HG02759 (cell line): ENCODE measurements around the gene BUD13.
"Not testable (repeated sequence)": the region's sequence is repeated elsewhere in the genome, so short reads cannot be mapped to it uniquely, and the experiment has no call there.

ENCODE experiments used
- ATAC-seq: cut with Tn5 transposase; IDR thresholded peaks from one replicate; pipeline ENCODE4 v1.9.1; 2021; ENCODE audit warnings: mild to moderate bottlenecking, moderate library complexity; ENCODE audit not compliant: unreplicated experiment

The BUD13 gene

DNA sequence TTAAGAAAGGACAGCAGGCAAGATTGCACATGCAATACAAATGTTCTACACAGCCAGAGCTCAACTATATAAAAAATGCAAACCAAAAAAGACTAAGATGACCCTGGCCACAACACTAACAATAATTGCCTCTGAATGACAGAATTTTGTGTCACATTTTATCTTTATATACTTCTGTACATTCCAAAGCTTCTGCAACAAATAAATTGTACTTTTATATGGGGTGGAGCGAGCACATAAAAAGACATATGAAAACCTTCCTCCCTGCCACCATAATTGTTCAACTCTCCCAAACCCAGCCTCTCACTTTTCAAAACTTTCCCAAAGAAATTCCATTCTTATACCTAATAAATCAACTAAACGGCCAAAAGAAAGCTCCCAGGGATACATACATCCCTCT, 10.7 kb downstream of the BUD13 start:
- no peak for ATAC-seq

DNA sequence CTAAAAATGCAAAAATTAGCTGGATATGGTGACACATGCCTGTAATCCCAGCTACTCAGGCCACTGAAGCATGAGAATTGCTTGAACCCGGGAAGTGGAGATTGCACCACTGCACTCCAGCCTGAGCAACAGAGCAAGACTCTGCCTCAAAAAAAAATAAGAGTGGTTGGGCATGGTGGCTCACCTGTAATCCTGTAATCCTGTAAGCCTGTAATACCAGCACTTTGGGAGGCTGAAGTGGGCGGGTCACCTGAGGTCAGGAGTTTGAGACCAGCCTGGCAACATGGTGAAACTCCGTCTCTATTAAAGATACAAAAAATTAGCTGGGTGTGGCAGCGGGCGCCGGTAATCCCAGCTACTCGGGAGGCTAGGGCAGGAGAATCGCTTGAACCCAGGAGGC, 16.7 kb downstream of the BUD13 start:
- not testable (repeated sequence) for ATAC-seq

DNA sequence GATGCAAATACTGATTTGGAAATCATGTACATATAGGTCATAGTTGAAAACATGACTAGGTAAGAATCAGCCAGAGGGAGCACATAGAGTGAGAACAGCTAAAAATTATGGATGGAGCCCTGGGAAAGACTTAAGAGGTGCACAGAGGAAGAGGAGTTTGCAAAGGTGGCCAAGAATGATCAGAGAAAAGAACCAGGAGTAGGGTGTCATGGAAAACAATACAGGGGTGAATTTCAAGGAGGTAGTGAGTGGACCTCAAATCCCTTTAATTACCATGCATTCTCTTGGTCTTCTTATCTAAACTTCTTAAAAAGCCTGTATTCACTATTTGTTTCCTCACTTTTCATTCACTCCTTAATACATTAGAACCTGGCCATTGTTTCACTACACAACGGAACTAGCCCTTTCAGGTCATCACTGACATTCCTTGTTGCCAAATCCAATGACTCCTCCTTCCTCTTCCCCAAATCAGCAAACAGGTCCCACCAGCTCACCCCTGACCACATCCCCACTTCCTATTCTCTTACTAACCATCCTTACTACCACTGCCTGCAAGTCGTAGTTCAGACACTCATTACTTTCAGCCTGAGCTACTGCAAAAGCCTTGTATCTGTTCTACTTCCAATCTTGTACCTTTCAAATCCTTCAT, 22.6 kb downstream of the BUD13 start:
- ATAC-seq, result no peak

DNA sequence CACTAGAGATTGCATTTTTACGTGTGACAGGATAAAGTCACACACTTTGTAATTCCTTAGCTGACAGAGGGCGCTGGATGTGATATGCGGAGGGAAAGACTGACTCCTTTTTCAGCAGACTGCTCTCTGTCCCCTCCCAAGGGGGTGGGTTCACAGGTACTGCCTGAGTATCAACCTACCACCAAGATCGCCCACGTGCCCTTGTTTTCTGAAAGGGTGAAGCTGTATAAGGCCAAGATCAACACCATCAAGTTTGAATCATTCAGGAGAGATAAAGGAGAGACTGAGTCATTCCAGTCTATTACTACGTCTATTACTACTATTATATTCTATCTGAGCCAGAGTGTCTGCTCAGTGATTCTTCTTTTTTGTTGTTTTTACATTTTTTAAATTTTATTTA, 30.7 kb downstream of the BUD13 start:
- ATAC-seq, result no peak

DNA sequence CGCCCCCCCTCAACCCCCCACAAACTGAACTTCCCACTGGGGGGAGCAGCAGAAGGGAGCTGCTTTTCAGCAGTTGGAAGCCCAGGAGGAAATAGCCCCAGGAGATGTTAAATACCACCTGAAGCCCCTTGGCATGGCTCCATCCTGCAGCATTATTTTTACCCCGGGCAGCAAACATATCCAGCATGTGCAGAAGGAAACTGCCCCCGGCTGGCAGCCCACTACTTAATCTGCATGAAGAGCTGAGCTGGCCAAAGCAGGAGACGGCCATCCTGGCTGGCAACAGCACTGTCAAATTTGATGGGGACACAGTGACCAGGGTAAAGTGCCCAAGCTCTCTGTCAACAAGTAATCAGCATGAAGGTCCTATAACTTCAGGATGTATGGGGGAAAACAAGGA, 32.0 kb downstream of the BUD13 start:
- no peak for ATAC-seq

DNA sequence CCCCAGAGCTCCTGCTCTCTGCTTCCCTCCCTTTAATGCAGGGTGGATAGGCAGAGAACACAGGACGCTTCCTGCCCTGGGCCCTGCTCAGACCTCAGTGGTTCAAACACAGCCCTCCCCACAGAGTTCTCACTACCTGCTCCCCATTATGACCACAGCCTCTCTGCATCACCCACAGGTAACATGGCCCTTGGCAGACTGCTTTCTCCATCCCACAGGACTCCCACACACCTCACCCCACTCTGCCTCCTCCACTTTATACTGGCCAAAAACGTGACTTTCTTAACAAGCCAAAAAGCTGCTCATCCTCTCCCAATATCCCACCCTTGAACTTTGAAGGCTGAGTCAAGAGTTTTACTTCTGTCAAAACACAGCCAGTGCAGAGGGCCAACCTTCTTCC, 33.8 kb downstream of the BUD13 start:
- no peak for ATAC-seq

DNA sequence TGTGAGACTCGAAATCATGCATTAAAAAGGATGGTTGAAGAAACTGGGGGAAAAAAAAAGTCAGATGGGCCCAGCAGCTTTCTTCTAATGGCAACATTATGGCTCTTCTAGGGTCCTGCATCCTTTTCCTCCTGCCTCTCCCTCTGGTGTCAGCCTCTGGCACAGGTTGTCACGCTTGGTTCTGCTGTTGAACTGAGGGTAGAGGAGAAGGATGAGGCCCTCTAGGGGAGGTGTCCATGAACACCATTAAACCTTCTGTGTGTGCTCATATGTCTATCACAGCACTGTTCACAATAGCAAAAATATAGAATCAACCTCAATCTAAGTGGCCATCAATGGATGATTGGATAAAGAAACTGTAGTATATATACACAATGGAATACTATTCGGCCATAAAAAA, 36.0 kb downstream of the BUD13 start:
- no peak for ATAC-seq

DNA sequence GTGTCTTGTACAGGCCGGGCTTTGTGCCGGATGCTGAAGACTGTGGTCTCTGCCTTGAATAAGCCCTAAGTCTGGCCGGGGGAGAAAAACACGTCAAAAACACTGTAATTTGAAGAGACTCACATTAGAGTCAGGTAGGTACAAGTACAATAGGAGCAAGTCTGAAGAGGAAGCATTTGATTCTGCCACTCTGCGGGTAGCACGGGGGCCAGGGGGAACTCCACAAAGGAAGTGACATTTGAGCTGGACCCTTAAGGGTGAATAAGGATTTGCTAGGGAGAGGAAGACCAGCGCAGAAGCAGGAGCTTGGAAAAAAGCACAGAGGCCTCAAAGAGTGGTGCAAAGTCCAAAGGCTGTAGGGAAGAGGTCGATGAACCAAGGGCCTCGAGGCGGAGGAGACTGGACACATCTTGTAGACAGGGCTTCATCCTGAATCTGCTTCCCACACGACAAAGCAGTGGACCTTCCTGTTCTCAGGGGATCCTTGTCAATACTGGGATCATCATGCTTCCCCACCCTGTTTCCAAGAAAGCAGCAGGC, 38.7 kb downstream of the BUD13 start:
- no peak for ATAC-seq

DNA sequence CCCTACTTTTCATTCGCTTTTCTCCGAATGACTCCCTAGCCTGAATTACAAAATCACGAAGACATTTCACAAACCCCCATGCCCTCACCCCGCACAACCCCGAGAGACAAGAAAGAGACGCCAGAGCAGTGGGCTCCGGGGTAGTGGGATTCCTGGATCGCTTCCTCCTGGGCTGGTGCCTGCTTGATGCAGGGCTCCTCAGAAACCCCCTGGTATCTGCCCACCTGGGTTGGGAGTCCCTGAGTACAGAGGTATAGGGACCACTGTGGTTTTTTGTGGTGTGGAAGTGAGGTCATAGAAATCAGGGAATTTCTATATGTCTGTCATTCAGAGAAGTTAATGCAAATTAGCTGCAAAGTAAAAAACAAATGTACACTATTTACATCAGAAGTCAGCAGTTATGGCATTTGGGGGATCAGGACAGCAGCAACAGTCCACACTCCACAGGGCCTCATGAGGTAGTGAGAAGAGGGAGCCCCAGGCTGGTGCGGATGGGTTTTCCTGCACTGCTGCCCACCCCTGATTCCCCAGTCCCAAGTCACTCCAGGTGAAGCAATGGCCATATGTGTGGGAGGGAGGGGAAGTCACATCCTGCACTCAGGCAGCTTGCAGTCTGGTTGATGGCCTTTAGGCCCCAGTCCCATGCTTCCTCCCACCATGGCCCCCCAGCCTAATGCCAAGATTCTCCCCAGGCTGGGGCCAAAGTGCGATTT, 39.6 kb downstream of the BUD13 start:
- peak; percentile 32 for ATAC-seq

DNA sequence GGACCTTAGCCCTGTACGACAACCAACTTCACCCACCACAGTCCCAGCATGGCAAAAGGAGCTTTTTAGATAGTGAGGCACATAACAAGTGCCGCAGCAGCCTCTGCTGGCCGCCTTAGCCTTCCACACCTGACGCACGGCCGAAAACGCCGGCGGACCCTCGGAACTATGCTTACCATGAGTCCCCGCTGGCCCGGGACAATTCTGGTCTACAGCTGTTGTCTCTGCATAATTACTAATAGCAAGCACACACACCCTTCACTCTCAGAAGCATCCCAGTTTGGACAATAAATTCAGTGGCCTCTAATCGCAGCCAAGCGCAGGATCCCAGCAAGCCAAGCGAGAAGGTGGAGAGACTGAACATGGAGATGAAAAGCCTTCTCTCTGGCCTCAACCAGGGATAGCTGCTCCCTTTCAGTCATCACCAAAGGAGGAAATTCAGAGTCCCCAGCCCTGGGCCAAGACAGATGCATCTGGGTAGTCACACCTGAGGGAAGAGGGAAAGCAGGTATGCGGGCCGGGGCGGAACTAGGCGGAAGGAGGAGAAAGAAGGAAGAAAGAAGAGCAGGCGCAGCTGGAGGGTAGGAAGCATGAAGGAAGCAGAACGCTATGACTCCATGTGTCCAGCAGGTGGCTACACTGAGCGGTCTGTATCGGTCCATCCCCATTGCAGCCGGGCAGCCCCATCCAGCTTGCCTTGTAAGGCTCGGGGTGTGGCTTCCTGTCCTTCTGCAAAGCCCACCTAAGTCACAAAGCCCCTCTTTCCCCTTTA, 40.3 kb downstream of the BUD13 start:
- peak; percentile 80 for ATAC-seq

DNA sequence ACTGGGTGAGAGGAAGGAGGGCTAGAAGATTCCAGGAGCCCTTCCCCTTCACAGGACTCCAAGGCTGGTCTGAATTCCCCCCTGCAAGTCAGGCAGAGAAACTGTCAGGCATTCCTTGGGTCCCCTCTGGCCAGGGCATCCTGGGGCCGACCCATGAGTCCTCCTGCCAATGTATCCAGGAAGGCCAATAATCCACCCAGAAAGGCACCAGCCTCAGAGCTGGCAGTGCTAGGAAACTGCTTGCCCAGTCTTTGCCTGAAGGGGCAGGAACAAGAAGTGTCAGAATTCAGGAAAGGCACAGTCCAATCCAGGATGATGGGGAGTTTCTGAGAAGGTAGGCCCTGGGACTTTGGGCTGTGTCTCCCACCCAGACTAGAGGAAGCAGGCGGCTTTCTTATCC, 41.0 kb downstream of the BUD13 start:
- ATAC-seq, result no peak

DNA sequence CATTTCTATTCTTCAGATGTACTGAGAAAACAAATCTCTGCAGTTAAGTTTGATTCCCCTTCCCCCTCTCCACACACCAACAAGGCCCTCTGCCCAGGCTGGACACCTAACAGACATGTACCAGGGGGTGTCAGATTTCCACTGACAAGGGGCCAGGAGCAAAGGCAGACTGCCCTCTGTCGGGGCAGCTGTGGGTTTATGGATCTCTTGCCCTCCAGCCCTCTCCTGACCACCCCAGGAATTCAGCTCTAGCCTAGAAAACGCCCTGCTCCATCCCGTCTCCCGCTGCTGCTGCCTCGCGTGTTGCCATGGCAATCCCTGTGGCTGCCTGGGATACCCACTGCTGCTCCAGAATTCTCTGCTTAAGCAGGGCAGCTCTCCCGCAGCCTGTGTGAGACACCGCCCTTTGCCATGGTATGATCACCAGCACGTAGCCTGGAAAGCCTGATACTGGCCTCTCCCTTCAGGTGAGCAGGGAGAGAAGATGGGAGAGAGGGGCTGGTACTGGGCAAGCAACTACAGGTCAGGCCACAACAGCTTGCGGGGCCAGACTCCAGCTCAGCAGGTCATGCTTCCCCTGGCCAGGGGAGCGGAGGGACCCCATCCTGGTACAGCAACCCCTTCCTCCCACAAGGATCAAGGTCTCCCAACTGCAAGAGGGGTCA, 41.6 kb downstream of the BUD13 start:
- ATAC-seq, result no peak

DNA sequence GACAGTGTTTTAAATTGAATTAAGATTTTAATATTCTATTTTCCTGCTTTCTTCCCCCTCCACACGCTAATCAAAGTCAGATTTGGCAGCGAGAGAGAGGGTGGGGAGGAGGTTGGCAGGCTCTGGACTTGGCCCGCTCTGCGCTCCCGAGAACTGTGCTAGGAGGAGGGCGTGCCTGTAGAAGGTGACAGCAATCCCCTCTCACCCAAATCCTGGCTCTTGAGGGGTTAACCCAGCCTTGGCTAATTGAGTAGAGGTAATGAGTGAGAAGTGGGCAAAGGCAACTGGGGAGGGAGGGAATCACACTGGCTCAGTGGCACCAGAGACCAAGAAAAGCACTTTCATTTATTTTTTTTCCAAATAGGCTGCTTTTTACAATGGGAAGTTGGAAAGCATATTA, 42.2 kb downstream of the BUD13 start:
- ATAC-seq, result no peak

DNA sequence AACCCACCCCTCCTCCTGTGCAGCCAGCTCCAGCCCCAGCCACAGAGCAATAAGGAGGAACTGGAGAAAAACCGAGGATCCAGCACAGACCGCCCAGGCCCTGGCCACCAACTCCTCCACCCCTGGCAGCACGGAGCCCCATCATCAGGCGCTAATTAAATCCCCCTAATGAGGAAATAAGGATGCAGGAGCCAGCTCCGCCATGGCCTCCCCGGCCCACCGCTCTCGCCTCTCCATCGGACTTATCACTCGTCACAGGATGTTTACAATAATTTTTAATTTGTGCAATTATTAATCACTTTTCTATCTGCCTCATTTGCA, 42.6 kb downstream of the BUD13 start:
- ATAC-seq, result no peak

DNA sequence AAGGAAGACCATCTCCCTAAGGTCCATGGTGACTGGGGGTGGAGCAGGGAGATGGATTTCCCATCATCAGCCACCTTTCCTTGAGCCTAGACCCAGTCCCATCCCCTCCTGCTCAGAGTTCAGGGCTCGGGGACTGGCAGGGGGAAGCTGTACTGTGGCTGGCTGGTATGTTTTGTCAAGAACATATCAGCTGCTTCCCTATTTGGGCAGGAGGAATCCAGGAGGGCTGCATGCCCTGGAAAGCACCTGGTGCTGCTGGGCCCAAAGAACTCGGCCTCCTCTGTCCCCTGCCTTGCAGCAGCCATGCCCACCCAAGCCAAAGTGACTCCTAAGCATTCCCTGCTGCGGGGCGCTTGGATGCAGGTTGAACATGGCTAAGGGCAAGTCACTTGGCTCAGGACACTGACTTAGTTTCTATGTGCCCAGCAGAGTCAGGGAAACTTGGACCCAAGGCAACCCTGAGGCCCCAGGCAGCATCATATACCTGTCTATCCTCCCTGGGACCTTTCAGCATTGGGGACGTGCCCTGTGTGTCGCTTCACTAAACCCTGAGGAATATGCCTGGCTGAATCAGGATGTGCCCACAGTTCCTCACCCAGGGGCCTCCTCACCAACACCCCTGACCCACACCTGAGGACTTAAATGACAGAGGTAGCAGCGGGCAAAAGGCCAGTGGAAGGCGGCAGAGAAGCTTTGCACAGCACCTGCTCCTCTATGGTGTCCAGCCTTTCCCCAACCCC, 43.1 kb downstream of the BUD13 start:
- no peak for ATAC-seq

DNA sequence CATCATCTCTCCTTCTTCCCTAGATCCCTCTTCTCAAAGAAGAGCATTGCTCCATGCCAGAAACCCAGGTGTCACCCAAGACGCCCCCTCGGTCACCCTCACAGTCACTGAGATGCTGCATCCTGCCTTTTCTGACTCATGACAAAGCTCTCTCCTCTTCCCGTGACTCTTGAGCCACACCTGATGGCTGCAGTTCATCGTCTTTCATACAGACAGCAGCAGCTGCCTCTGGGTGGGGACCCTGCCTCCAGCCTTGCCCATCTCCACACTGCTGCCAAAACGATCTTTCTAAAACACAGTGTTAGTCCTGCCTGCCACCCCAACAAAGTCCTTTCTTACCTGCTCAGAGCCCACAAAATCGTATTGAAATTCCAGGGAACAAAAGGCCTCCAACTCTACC, 44.8 kb downstream of the BUD13 start:
- no peak for ATAC-seq

DNA sequence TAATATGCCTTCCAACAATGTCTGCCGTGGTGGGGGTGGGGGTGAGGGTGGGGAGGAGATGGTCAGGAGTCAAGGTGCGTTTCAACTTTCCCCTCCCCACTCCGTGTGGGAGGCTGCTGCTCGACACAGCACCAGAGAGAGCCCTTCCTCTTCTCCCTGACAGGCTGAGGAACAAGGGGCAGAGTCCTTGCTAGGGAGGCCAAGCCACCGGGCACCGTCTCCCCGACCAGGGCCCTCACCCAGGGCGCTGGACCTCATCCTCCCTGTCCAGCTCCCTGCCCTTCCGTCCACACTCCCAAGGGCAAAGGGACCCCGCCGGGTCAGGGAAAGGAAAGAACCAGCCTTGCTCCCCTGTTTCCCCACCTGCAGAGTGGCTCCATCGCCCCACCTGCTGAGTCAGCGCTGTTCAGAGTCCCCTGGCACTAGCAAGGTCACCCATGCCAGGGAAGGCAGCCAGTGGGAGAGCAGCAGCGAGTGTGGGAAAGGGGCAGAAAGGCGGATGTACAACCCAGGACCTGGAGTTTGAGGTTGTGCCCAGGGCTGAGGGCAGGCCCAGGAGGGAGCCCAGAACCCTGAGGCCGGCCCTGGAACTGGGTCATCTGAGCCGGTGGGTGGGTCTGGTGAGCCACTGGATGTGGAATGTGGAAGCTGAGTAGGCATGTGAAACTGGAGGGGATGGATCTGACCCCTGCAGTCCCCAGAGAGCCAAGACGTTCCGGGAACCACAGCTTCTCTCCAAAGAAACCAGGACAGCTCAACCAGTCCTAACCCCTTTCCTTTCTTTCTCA, 47.2 kb downstream of the BUD13 start:
- no peak for ATAC-seq

DNA sequence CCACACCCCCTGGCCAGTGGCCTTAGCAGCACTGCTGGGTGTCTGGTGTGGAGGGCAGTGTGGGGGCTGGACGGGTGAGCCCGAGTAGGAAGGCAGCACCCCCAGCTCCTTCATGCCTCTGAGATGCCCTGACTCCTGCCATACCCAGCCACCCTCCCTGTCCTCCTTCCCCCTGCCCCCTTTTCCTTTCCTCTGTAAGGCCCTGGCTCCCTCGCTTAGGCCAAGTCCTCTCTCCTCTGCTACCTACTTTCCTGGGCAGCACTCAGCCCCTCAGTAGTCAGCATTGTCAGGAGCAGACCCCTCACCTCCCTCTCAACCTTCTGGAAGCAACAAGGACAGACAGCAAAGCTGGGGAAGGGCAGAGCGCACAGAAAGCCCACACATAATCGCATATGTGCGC, 48.0 kb downstream of the BUD13 start:
- no peak for ATAC-seq

DNA sequence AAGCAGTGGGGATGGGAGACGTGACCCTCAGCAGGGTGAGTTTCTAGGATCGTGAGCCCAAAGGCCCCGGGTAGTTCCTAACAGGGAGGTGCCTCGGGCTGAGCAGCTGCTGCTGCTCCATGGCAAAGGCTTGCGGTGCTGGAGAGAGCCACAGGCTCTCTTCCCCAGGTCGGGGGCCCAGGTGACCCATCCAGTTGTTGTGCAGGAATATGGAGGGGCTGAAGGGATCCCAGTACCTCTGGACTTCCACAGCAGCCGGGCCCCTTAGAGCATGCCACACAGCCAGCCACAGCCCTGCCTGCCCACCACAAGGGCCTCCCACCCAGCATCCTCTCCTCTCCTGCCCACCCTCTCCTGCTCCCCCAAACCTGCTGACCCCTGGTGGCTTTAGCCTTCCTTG, 49.3 kb downstream of the BUD13 start:
- ATAC-seq, result no peak

DNA sequence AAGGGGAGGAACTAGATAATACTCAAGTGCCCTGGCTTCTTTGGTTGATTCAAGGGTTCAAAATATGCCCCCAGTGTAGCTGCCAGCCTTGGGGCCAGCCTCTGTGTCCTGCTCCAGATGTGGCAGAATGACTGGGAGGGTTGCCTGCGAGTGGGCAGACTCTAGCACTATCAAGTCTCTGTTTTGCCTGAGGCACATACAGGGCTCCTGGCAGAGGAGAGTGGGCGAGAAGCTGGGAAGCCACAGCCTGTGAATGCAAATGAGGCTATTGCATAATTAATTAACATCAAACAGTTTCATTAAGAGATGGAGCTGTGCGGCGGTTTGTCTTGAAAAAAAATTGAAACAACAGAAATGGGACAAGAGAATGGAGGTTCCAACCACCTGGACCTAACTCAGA, 50.8 kb downstream of the BUD13 start:
- ATAC-seq, result no peak
